H9 (cell line): ENCODE results near the gene SUSD2. TPM values are rescaled to one million over a fixed set of nuclear protein-coding genes. Genes with fewer than 3 reads are reported as not detected.

Experiments used
- DNase-seq: peaks from one replicate; pipeline ENCODE4 v3.0.0-alpha.2; 2017
- H2AFZ ChIP-seq: one replicate; pipeline ENCODE4 v1.6.1; 2013; ENCODE audit warnings: mild to moderate bottlenecking, low read length, control low read depth, moderate library complexity
- H2AK5ac ChIP-seq: 2 replicates; pipeline ENCODE4 v1.6.1; 2013; ENCODE audit warnings: low read length, control low read depth, mixed read lengths; ENCODE audit not compliant: insufficient read length
- H2BK120ac ChIP-seq: one replicate; pipeline ENCODE4 v1.6.1; 2013; ENCODE audit warnings: low read depth, mild to moderate bottlenecking, low read length, control low read depth, inconsistent platforms; ENCODE audit not compliant: poor library complexity, severe bottlenecking
- H2BK12ac ChIP-seq: 2 replicates; pipeline ENCODE4 v1.6.1; 2013; ENCODE audit warnings: low read length, control low read depth, mixed read lengths, low read depth; ENCODE audit not compliant: insufficient read length
- H2BK15ac ChIP-seq: 2 replicates; pipeline ENCODE4 v1.6.1; 2013; ENCODE audit warnings: low read depth, low read length, control low read depth
- H2BK20ac ChIP-seq: one replicate; pipeline ENCODE4 v1.6.1; 2013; ENCODE audit warnings: low read depth, mild to moderate bottlenecking, low read length, control low read depth, inconsistent platforms; ENCODE audit not compliant: poor library complexity, severe bottlenecking
- H2BK5ac ChIP-seq: 2 replicates; pipeline ENCODE4 v1.6.1; 2013; ENCODE audit warnings: low read length, control low read depth, mixed read lengths; ENCODE audit not compliant: insufficient read length
- H3K14ac ChIP-seq: 2 replicates; pipeline ENCODE4 v1.6.1; 2013; ENCODE audit warnings: low read length, control low read depth; ENCODE audit not compliant: insufficient read depth
- H3K18ac ChIP-seq: 2 replicates; pipeline ENCODE4 v1.6.1; 2013; ENCODE audit warnings: low read depth, mild to moderate bottlenecking, mixed read lengths, low read length, control low read depth; ENCODE audit not compliant: insufficient read length
- H3K23ac ChIP-seq: 2 replicates; pipeline ENCODE4 v1.6.1; 2013; ENCODE audit warnings: low read length, control low read depth, mixed read lengths, low read depth; ENCODE audit not compliant: insufficient read length
- H3K23me2 ChIP-seq: 2 replicates; pipeline ENCODE4 v1.6.1; 2013; ENCODE audit warnings: low read depth, mild to moderate bottlenecking, mixed read lengths, low read length, control low read depth; ENCODE audit not compliant: insufficient read length, poor library complexity, severe bottlenecking
- H3K27ac ChIP-seq: 2 replicates; pipeline ENCODE4 v1.5.1; 2013; ENCODE audit warnings: low read length, control low read depth, mixed read lengths, low read depth; ENCODE audit not compliant: insufficient read length
- H3K27me3 ChIP-seq: 2 replicates; pipeline ENCODE4 v1.6.1; 2013; ENCODE audit warnings: low read length, control low read depth, inconsistent platforms; ENCODE audit not compliant: insufficient read depth
- H3K4ac ChIP-seq: 2 replicates; pipeline ENCODE4 v1.6.1; 2013; ENCODE audit warnings: low read depth, mild to moderate bottlenecking, control low read depth, inconsistent platforms, low read length, moderate library complexity
- H3K4me1 ChIP-seq: 2 replicates; pipeline ENCODE4 v1.6.1; 2013; ENCODE audit warnings: low read length, control low read depth, inconsistent platforms; ENCODE audit not compliant: insufficient read depth
- H3K4me2 ChIP-seq: 2 replicates; pipeline ENCODE4 v1.6.1; 2013; ENCODE audit warnings: low read length, control low read depth, mixed read lengths; ENCODE audit not compliant: insufficient read length, insufficient read depth
- H3K56ac ChIP-seq: 2 replicates; pipeline ENCODE4 v1.6.1; 2013; ENCODE audit warnings: low read depth, mild to moderate bottlenecking, mixed read lengths, low read length, control low read depth; ENCODE audit not compliant: insufficient read length
- H3K79me1 ChIP-seq: 2 replicates; pipeline ENCODE4 v1.6.1; 2013; ENCODE audit warnings: low read depth, mild to moderate bottlenecking, moderate library complexity, low read length, control low read depth, inconsistent platforms; ENCODE audit not compliant: insufficient read depth, poor library complexity, severe bottlenecking
- H3K79me2 ChIP-seq: 2 replicates; pipeline ENCODE4 v1.6.1; 2013; ENCODE audit warnings: low read length, control low read depth, inconsistent platforms; ENCODE audit not compliant: insufficient read depth
- H3K9ac ChIP-seq: 2 replicates; pipeline ENCODE4 v1.6.1; 2013; ENCODE audit warnings: low read length, control low read depth, mixed read lengths; ENCODE audit not compliant: insufficient read length; ENCODE audit errors: extremely low read depth
- H3K9me3 ChIP-seq: one replicate; pipeline ENCODE4 v1.6.1; 2013; ENCODE audit warnings: low read depth, low read length, inconsistent platforms; ENCODE audit not compliant: control insufficient read depth
- H3T11ph ChIP-seq: one replicate; pipeline ENCODE4 v1.6.1; 2013; ENCODE audit warnings: mild to moderate bottlenecking, low read length, control low read depth, inconsistent platforms
- H4K20me1 ChIP-seq: one replicate; pipeline ENCODE4 v1.6.1; 2013; ENCODE audit not compliant: control insufficient read depth, insufficient read length, insufficient read depth
- H4K5ac ChIP-seq: 2 replicates; pipeline ENCODE4 v1.6.1; 2013; ENCODE audit warnings: low read depth, mild to moderate bottlenecking, mixed read lengths, low read length, control low read depth; ENCODE audit not compliant: insufficient read length
- H4K8ac ChIP-seq: replicated peaks from 2 replicates; pipeline ENCODE4 v1.6.1; 2013; ENCODE audit warnings: low read length, control low read depth, mixed read lengths, low read depth; ENCODE audit not compliant: insufficient read length
- H4K91ac ChIP-seq: 2 replicates; pipeline ENCODE4 v1.6.1; 2013; ENCODE audit warnings: low read depth, mild to moderate bottlenecking, moderate library complexity, mixed read lengths, low read length, control low read depth; ENCODE audit not compliant: insufficient read length
- H3K27ac Mint-ChIP-seq, 3 experiments: 2 replicates in 2 of 3; 3 replicates in 1 of 3; pipeline ENCODE4 v1.8.0; 2020 to 2021; ENCODE audit warnings: mixed read lengths in 3 of 3, mild to moderate bottlenecking in 1 of 3, moderate library complexity in 1 of 3
- H3K27me3 Mint-ChIP-seq: 2 replicates; pipeline ENCODE4 v1.8.0; 2021; ENCODE audit warnings: low read depth, mild to moderate bottlenecking, moderate library complexity, mixed read lengths
- H3K36me3 Mint-ChIP-seq, 3 experiments: 2 replicates in 2 of 3; 3 replicates in 1 of 3; pipeline ENCODE4 v1.8.0; 2020 to 2021; ENCODE audit warnings: low read depth in 3 of 3, mixed read lengths in 3 of 3; ENCODE audit not compliant: insufficient read depth in 1 of 3
- H3K4me1 Mint-ChIP-seq, 2 experiments: 2 replicates each; pipeline ENCODE4 v1.8.0; 2020; ENCODE audit warnings: mixed read lengths in 2 of 2
- H3K4me3 Mint-ChIP-seq, 2 experiments: 2 replicates in 1 of 2; 3 replicates in 1 of 2; pipeline ENCODE4 v1.8.0; 2020 to 2021; ENCODE audit warnings: mild to moderate bottlenecking in 2 of 2, mixed read lengths in 2 of 2, moderate library complexity in 1 of 2
- H3K9me3 Mint-ChIP-seq, 2 experiments: 2 replicates in 1 of 2; 3 replicates in 1 of 2; pipeline ENCODE4 v1.8.0; 2020; ENCODE audit warnings: mild to moderate bottlenecking in 2 of 2, mixed read lengths in 2 of 2, moderate library complexity in 1 of 2
- CTCF ChIP-seq: fragments of 200-600 bp; sonication (generic); conservative IDR thresholded peaks from 3 replicates; pipeline ENCODE4 v1.8.0; 2021; ENCODE audit warnings: antibody characterized with exemption, mild to moderate bottlenecking
- whole genome bisulfite sequencing: extraction: QIAGEN DNeasy Blood & Tissue Kit; methylation state at CpG from one replicate; pipeline ENCODE4 v1.1.7; 2013; ENCODE audit warnings: missing lambda C conversion rate, low lambda C conversion rate, mixed read lengths; ENCODE audit not compliant: insufficient read length; ENCODE audit errors: extremely low coverage; 5-methylcytosine and 5-hydroxymethylcytosine counted together
- total RNA-seq: library from RNA; stranded (reverse); gene quantifications from 2 replicates; pipeline ENCODE4 v1.2.1, GENCODE V29; 2021

The SUSD2 gene
- total RNA-seq, 1 experiment from 2014 or later = 4.2 TPM

GRCh38 chr22:24176040-24176439, 5.2 kb upstream of the SUSD2 start:
- Histone ChIP-seq H2AFZ (no peak overlapping the region), H3T11ph (no peak overlapping the region), H3K9me3 (no peaks in the 10 kb centered on the region), H4K8ac (no peak overlapping the region), H3K23me2 (no peaks in the 10 kb centered on the region), H4K20me1 (no peaks in the 10 kb centered on the region), H3K9ac (no peak overlapping the region), H3K14ac (no peak overlapping the region), H3K27ac (no peak overlapping the region), H2BK12ac (no peak overlapping the region), H3K79me1 (no peaks in the 10 kb centered on the region), H3K79me2 (no peaks in the 10 kb centered on the region), H3K56ac (no peak overlapping the region), H4K91ac (no peak overlapping the region), H3K4me1 (no peaks in the 10 kb centered on the region), H2AK5ac (no peak overlapping the region), H2BK20ac (no peak overlapping the region), H3K4me2 (no peak overlapping the region), H4K5ac (no peak overlapping the region), H2BK15ac (no peak overlapping the region), H3K23ac (no peak overlapping the region), H2BK5ac (no peak overlapping the region), H3K4ac (no peak overlapping the region), H2BK120ac (no peak overlapping the region), H3K27me3 (no peaks in the 10 kb centered on the region), H3K18ac (no peak overlapping the region)
- DNase-seq = no peak
- Mint-ChIP-seq H3K27ac (peak overlapping the region in 1 of 3 experiments; percentile 59; a peak in 1 of 7 replicates), H3K27me3 (no peaks in the 10 kb centered on the region; the same call in 1 of the 2 replicates), H3K9me3 (no peaks in the 10 kb centered on the region; a peak in 2 of 5 replicates), H3K36me3 (peaks cover 2 to 31% (median 23%) of the 10 kb centered on the region in 3 experiments; a peak in 6 of 7 replicates), H3K4me3 (no peak overlapping the region), H3K4me1 (peaks cover 4 to 13% of the 10 kb centered on the region in 2 experiments)
- TF ChIP-seq CTCF = no peak
- no CpG with 5 or more reads among the region's 11 CpGs for WGBS
